Fibroblast of lung (primary cell): ENCODE data around the gene METTL25. TPM values are rescaled to one million over a fixed set of nuclear protein-coding genes. Genes with fewer than 3 reads are reported as not detected.

ENCODE experiments used
- DNase-seq, 2 donors: peaks; one replicate each; pipeline versions ENCODE4 v3.0.0 to v3.0.0-alpha.2; 2010; ENCODE audit warnings: low read depth in 2 of 2
- H2AFZ ChIP-seq: 2 replicates; pipeline ENCODE4 v1.5.1; 2012; ENCODE audit warnings: low read length, control low read depth, inconsistent platforms
- H3K27ac ChIP-seq: 2 replicates; pipeline ENCODE4 v1.5.1; 2011; ENCODE audit warnings: low read length, control low read depth; ENCODE audit not compliant: insufficient read depth
- H3K27me3 ChIP-seq: 2 replicates; pipeline ENCODE4 v1.5.1; 2011; ENCODE audit warnings: mild to moderate bottlenecking, low read length; ENCODE audit not compliant: control insufficient read depth, insufficient read depth
- H3K36me3 ChIP-seq: 2 replicates; pipeline ENCODE4 v1.5.1; 2011; ENCODE audit warnings: low read length; ENCODE audit not compliant: control insufficient read depth, insufficient read depth
- H3K4me1 ChIP-seq: 2 replicates; pipeline ENCODE4 v1.5.1; 2011; ENCODE audit warnings: low read length; ENCODE audit not compliant: control insufficient read depth, insufficient read depth; ENCODE audit errors: extremely low read depth
- H3K4me2 ChIP-seq: 2 replicates; pipeline ENCODE4 v1.5.1; 2011; ENCODE audit warnings: low read length, control low read depth; ENCODE audit not compliant: insufficient read depth; ENCODE audit errors: extremely low read depth
- H3K4me3 ChIP-seq, 4 experiments: fragments of 200-600 bp in 1 of 4; sonication (generic) in 1 of 4; replicated peaks in 1 of 4; 2 replicates each; pipeline ENCODE4 v1.5.1; 2011 to 2016; ENCODE audit warnings: low read length in 4 of 4, low read depth in 3 of 4, mild to moderate bottlenecking in 3 of 4, control low read depth in 2 of 4, inconsistent platforms in 1 of 4, mixed read lengths in 1 of 4; ENCODE audit not compliant: insufficient read depth in 1 of 4; ENCODE audit errors: control extremely low read depth in 1 of 4
- H3K79me2 ChIP-seq: 2 replicates; pipeline ENCODE4 v1.5.1; 2012; ENCODE audit warnings: mild to moderate bottlenecking, low read length, inconsistent platforms; ENCODE audit not compliant: control insufficient read depth, insufficient read depth
- H3K9ac ChIP-seq: 2 replicates; pipeline ENCODE4 v1.5.1; 2011; ENCODE audit warnings: mild to moderate bottlenecking, low read length, control low read depth; ENCODE audit not compliant: insufficient read depth
- H3K9me3 ChIP-seq: 2 replicates; pipeline ENCODE4 v1.5.1; 2012; ENCODE audit warnings: low read depth, low read length; ENCODE audit not compliant: control insufficient read depth, insufficient read depth
- H4K20me1 ChIP-seq: 2 replicates; pipeline ENCODE4 v1.5.1; 2011; ENCODE audit warnings: low read length; ENCODE audit not compliant: control insufficient read depth, insufficient read depth; ENCODE audit errors: extremely low read depth
- EZH2 ChIP-seq: IDR thresholded peaks from 2 replicates; pipeline ENCODE4 v1.5.1; 2012; ENCODE audit warnings: low read length, control low read depth, mild to moderate bottlenecking; ENCODE audit errors: missing control alignments
- polyA plus RNA-seq, 2 donors: library from polyadenylated mRNA; depleted of rRNA in 1 of 2; stranded (reverse) in 1 of 2; unstranded in 1 of 2; fragments of >200 nt; gene quantifications; 2 replicates each; pipeline ENCODE4 v1.2.1, GENCODE V29; 2011 to 2012; ENCODE audit warnings: missing spikeins in 1 of 2
- total RNA-seq: library from RNA; depleted of rRNA; stranded (reverse); fragments of >200 nt; gene quantifications from 2 replicates; pipeline ENCODE4 v1.2.1, GENCODE V29; 2014
- TF ChIP-seq, protein P1 (sequence below), 2 donors: IDR thresholded peaks in 1 of 2; conservative IDR thresholded peaks in 1 of 2; 1 replicate in 1 of 2; 2 replicates in 1 of 2; pipeline ENCODE4 v1.5.1; 2011 to 2012; ENCODE audit warnings: low read length in 2 of 2, control low read depth in 1 of 2, inconsistent platforms in 1 of 2, low read depth in 1 of 2, mild to moderate bottlenecking in 1 of 2

Gene METTL25
- total and polyA plus RNA-seq, 2 donors (not counting 1 experiment from before 2014, with no cell fraction given), result 4.2 to 6.9 TPM

DNA sequence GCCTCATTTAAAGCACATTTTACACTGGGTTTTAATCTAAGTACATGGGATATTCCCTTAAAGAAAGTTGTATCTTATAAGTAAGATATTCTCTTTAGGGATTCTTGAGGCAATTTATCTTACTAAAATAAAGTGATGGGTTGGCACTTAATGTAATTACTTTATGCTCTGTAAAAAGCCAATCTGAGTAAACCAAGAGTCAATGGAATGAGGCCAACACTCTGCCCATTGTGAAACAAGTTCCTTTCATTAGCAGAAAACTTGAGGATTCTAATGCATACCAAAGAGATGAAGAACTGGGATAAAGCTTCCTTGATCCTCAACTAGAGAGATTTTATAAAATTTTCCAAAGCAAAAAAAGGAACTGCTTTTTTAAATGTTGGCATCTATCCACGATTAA is 121.2 kb downstream of the METTL25 start:
- Histone ChIP-seq H2AFZ (no peak overlapping the region), H3K27ac (no peak overlapping the region), H3K9ac (no peak overlapping the region), H3K9me3 (no peaks in the 10 kb centered on the region), H3K79me2 (no peaks in the 10 kb centered on the region), H3K27me3 (no peaks in the 10 kb centered on the region), H3K4me1 (no peaks in the 10 kb centered on the region), H3K4me3 (no peak overlapping the region), H3K36me3 (no peaks in the 10 kb centered on the region), H3K4me2 (no peak overlapping the region), H4K20me1 (no peaks in the 10 kb centered on the region)
- DNase-seq, result peak; percentile 16 to 67
- TF ChIP-seq, protein P1, sequence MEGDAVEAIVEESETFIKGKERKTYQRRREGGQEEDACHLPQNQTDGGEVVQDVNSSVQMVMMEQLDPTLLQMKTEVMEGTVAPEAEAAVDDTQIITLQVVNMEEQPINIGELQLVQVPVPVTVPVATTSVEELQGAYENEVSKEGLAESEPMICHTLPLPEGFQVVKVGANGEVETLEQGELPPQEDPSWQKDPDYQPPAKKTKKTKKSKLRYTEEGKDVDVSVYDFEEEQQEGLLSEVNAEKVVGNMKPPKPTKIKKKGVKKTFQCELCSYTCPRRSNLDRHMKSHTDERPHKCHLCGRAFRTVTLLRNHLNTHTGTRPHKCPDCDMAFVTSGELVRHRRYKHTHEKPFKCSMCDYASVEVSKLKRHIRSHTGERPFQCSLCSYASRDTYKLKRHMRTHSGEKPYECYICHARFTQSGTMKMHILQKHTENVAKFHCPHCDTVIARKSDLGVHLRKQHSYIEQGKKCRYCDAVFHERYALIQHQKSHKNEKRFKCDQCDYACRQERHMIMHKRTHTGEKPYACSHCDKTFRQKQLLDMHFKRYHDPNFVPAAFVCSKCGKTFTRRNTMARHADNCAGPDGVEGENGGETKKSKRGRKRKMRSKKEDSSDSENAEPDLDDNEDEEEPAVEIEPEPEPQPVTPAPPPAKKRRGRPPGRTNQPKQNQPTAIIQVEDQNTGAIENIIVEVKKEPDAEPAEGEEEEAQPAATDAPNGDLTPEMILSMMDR (conservative IDR thresholded peaks at IDR 0.05 in 1 of 2, IDR thresholded peaks at IDR 0.05 in 1 of 2; ENCODE audit: low read depth in 1 of 2, low read length in 2 of 2), result no peak
- TF ChIP-seq EZH2, result no peak

DNA sequence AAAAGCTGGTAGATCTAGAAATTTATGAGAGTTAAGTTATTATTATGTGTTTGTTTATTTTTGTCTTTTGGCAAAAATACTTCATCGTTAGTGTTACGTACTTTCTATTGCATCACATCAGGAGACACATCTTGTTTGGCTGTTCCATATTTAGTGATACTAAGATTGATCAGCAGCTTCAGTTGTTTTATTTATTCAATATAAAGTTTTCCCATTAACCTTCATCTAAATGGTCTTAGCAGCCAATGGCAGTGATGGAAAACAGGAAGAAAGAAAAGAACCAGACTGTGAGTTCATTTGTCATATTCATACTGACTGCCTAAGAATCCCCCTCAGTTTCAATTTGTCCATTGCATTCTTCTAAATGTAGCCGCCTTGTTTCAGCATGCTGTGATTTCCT is 122.3 kb downstream of the METTL25 start:
- H3K4me1 ChIP-seq, result no peaks in the 10 kb centered on the region
- H3K79me2 ChIP-seq, result no peaks in the 10 kb centered on the region
- no peaks in the 10 kb centered on the region for H3K36me3 ChIP-seq
- H3K27me3 ChIP-seq, result no peaks in the 10 kb centered on the region
- H3K4me2 ChIP-seq, result no peak overlapping the region
- no peaks in the 10 kb centered on the region for H3K9me3 ChIP-seq
- no peak for TF ChIP-seq EZH2
- TF ChIP-seq, protein P1 (conservative IDR thresholded peaks at IDR 0.05 in 1 of 2, IDR thresholded peaks at IDR 0.05 in 1 of 2; ENCODE audit: low read depth in 1 of 2, low read length in 2 of 2), result no peak
- no peak overlapping the region for H3K9ac ChIP-seq
- no peaks in the 10 kb centered on the region for H4K20me1 ChIP-seq
- no peak overlapping the region for H3K4me3 ChIP-seq
- H3K27ac ChIP-seq, result no peak overlapping the region
- H2AFZ ChIP-seq, result no peak overlapping the region
- peak in 1 of 2 donors; percentile 3 for DNase-seq

DNA sequence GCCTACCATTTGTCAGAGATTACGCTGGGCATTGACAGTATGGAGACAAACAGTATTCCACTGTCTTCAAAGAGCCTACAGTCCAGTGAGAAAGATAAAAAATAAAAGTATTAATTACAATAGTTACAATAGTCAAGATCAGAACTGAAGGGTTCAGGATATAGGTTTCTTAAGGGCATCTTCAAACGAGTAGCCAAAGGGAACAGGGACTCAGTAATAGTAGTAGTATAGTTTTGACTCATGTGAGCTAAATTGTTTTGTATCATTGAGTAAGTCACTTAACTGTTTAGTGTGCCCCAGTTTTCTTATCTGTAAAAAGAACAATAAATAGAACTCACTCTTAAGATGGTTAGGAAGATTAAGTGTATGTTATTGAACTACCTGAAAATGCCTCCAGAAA is 123.6 kb downstream of the METTL25 start:
- no peak overlapping the region for H2AFZ ChIP-seq
- no peaks in the 10 kb centered on the region for H4K20me1 ChIP-seq
- no peaks in the 10 kb centered on the region for H3K36me3 ChIP-seq
- no peak overlapping the region for H3K9ac ChIP-seq
- H3K4me1 ChIP-seq, result no peaks in the 10 kb centered on the region
- H3K4me2 ChIP-seq, result no peak overlapping the region
- TF ChIP-seq, protein P1 (conservative IDR thresholded peaks at IDR 0.05 in 1 of 2, IDR thresholded peaks at IDR 0.05 in 1 of 2; ENCODE audit: low read depth in 1 of 2, low read length in 2 of 2), result no peak
- no peak for TF ChIP-seq EZH2
- H3K27me3 ChIP-seq, result no peaks in the 10 kb centered on the region
- H3K9me3 ChIP-seq, result no peaks in the 10 kb centered on the region
- H3K79me2 ChIP-seq, result no peaks in the 10 kb centered on the region
- H3K27ac ChIP-seq, result no peak overlapping the region
- no peak overlapping the region for H3K4me3 ChIP-seq
- no peak for DNase-seq
